Stimulated activated CD8-positive, alpha-beta memory T cell treated with anti-CD3 and anti-CD28 coated beads, Interleukin-4, amount 100 ng/mL, for 1 hour (primary cell): ENCODE results near the gene ZNF670.

Experiments used
- DNase-seq, 2 donors: peaks; one replicate each; pipeline ENCODE4 v3.0.0-alpha.2; 2020; ENCODE audit warnings: low read depth in 2 of 2, low spot score in 1 of 2

The ZNF670 gene

DNA sequence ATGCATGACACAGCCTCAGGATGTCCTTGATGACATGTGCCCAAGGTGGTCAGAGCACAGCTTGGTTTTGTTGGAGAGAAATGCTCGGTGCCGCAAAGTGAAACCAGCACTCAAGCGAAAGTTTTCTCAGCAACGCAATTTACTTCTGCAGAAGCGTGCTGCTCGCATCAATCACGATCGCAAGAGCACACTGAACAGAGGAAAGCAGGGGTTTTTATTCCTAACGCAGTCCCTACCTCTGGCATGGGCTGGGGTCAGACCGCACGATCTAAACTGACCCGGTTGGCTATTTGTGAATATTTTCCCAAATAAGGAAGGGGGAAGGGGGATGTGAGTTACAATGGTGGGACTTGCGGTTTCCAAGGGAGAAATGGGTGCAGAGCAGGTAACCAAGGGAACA lies 26.4 kb upstream of the ZNF670 start:
- DNase-seq = no peak

DNA sequence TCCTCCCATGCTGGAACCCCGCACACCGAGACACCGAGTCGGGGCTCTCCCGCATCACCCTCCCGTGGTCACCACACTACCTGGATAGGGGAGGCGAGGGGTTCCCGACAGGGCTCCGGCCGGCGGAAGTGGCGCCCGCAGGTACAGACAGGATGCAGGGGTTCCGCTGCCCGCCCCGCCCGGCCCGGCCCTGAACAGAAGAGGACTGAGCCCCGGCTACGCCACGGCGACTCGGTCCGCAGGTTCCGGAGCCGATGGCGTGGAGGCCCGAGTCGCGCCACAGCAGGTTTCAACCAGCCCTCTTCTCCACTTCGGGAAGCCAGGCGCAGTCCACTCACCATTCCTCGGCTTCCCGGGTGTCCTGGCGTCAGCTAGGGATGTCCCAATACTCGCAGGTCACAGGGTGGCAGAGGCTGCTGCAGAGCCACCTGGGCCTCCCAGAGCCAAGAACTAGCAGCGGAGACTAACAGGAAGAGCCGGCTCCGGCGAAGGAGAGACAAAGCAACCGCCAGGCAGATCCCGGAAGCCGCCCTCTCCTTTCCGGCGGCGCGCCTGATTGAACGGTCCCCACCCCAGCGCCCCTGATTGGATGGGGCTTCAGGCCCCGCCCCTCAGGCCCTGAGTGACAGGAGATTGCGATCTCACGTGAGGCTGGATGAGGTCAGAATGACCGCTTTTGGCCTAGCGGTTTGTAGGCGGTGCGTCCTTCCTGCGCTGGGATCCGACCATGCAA lies 25.4 kb upstream of the ZNF670 start, which contains the start of gene ZNF669:
ZNF669 (minus strand) TSS at position 498 of the 733 bp plus-strand sequence; CDS start at position 341, 157 bp downstream.
- peak; percentile 69 to 79 for DNase-seq

DNA sequence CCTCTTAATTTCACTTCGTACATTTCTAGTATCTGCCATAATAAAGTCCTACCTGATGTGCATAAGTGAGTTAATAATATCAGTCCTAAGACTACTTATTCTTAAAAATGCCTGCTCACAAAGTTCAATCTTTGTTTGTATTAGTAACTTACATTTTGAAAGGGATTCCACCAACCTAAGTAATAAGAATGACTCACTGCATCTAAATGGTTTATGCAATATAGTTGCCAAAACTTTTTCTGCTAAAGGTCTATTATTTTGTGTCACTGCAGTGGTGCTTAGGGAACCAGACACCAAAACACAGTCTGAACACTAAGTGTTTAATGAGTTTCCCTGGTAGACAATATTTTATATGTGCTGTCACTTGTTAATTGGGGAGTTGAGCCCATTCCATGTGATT lies 23.8 kb upstream of the ZNF670 start:
- DNase-seq = no peak

DNA sequence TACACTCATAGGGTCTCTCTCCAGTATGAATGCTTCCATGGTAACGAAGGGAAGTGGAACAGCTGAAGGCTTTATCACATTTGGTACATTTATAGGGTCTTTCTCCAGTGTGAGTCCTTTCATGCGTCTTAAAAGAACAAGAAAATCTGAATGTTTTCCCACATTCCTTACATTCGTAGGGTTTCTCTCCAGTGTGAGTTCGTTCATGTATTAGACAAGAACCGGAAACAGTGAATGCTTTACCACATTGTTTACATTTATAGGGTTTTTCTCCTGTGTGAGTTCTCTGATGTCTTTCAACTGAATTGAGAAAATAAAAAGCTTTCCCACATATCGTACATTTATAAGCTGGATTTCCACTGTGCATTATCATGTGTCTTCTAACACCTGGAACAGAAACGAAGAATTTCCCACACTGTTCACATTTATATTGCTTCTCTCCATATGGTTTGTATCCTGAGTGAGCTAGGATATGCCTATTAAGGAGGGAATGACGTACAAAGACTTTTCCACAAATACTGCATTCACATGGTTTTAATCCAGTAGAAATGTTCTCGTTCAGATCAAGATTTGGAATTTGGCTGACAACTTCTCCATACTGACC lies 22.2 kb upstream of the ZNF670 start:
- DNase-seq = no peak

DNA sequence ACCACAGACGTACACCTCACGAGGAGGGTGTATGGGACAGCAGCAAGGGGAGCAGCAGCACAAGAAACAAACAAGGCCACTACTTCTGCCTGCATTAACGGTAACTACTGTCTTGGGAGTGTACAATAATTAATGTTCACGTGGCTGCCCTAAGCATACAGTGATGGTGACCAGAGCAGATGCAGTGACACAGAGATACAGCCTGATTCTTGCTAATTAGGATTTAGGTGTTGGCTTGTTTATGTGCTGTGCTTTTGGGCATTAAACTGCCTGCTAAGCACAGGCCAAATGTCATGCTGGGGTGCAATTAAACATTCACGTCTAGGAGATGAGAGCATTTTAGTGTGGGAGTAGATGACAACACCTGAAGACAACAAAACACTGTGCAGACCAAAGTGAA lies 18.3 kb upstream of the ZNF670 start:
- DNase-seq = no peak

DNA sequence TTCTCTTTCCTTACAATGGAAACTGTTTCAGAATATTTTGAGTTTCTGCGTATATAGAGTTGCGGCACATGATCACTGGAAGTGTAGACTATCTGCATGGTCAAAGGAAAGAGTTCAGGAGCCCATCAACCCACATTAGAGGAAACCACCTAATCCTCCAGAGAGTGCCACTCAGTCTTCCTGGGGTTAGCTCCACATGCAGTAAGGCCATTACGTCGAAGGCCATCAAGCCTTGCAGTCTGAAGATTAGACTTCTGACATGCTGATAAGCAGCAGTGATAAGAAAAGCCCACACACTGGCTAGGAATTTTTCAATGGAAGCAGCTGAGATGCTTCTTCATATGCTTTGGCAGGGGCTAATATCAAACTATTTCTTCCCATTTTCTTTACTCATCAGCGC lies 17.9 kb upstream of the ZNF670 start:
- DNase-seq = no peak

DNA sequence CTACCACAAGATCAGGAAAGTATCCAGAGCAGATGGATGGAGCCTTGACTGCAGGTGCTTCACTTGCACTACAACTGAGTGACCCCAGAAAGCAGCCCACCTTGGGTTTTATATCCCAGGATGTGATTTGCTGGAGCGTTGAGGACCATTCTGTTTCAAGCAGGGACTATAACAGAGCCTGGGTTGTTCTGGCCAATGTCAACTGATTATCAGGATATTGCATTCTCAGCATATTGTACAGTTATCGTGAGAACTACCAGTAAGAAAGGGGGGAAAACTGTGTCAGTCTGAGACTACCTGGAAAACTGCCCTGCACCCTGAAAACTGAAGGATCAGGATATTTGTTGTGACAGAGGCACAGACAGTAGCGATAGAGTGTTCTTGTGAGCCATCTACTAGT lies 17.5 kb upstream of the ZNF670 start:
- DNase-seq = no peak

DNA sequence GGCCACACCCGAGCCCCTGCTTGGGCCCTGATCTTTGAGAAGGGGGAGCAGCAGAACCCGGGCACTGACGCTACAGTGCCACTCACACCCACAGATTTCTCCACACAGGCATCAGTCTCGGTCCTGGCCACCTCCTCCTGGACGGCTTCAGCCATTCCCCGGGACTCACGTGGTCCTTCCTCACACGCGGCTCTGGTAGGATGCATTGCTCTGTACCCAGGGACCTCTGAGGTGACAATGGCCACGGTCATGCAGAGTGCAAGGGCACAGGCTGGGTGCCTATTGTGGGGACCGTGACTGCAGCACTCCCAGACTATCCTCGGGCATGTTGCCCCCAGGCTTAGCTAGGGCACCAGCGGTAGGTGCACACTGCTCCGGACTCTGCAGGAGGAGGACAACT lies 11.8 kb upstream of the ZNF670 start:
- no peak for DNase-seq

DNA sequence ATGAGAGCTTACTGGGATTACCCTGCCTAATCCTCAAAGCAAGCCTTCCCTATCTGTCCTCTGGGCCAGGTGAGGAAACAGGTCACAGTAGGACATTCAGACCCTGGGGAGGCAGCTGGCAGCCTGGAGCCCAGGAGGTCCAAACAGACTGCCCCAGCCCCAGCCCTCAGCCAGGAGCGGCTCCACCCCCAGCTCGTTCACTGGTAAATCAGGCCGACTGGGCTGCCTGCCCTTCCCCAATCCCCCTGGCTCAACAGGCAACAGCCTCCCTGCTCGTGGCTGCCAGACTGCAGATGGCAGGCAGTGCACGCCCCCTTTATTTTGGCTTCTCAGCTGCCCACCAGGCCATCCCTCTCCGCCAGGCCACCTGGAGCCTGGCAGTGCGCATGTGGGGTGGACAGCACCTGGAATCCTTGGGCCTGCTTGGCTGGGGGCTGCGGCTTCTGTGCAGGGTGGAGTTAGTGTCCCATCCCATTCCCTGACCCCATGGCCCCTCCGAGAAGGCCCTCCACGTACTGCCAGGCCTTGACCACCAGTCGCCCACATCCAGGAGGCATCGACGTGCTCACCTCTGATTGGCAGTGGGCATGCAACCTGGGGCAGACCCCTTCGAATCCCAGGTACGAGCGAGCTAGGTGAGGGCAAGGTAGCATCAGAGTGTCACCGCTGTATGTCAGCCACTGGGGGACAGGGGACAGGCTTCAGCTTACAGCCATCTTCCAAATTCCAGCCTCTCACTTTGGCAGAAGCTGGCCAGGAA lies 11.2 kb upstream of the ZNF670 start:
- no peak for DNase-seq

DNA sequence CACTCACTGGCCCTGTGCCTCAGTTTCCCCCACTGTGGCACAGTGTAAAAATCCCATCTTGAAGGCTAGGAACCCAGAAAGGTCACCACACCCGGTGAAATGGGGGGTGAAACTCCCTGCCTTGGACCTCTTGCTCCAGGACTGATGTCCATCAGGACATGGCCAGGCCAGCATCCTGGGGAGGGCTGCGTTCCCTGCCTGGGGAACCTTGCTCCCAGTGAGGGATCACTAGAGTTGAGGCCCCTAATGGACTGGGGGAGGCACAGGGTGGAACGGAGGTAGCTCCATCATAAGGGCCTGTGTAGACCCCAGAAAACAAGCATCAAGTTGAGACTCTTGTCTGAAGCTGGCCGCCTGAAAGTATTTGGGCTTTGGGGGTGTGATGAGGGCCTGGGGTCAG lies 10.4 kb upstream of the ZNF670 start:
- no peak for DNase-seq

DNA sequence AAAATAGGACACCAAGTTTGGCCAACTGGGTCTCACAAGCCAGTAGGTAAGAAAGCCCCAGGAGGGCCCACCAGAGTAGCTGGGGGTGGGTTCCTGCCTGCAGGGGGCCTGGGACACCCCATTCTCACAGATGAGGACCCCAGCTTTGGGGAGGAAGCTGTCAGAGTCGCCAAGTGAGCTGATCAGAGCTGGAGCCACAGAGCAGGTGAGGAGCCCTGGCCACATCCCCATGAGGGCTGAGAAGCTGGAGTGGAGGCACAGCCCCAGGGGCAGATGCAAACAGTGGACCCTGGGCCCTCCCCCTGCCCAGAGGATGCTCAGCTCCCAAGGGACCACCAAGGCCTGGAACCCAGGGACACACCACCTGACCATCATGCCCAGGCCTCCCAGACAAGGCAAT lies 8.6 kb upstream of the ZNF670 start:
- DNase-seq = no peak

DNA sequence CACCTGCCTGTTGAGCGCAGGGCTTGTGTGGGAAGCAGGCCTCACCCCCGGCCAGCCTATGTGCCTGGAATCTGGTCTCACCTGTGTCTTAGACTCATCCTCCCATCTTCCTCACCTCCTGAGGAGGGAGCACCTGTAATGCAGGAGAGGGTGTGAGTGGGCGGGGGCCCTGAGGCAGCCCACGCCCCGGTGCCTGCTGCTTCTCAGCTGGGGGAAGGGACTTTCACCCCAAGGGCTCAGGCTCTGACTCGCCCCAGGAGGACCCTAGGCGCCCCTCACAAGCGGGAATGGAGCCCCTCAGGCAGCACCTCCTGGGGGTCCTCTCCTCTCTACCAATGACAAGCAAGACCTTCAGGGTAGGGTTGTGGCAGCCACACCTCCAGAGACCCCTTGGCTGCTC lies 6.7 kb upstream of the ZNF670 start:
- DNase-seq = no peak

DNA sequence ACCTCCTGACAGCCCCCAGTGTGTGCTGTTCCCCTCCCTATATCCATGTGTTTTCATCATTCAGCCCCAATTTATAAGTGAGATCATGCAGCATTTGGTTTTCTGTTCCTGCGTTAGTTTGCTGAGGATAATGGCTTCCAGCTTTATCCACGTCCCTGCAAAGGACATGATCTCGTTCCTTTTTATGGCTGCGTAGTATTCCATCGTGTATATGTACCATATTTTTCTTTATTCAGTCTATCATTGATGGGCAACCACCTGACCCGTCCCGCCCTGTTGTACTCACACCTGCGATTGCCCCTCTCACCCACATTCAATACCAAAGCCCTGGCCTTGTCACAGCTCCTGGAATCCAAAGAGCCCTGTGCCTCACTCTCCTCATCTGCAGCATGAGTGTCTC lies 6.2 kb upstream of the ZNF670 start:
- DNase-seq = no peak

DNA sequence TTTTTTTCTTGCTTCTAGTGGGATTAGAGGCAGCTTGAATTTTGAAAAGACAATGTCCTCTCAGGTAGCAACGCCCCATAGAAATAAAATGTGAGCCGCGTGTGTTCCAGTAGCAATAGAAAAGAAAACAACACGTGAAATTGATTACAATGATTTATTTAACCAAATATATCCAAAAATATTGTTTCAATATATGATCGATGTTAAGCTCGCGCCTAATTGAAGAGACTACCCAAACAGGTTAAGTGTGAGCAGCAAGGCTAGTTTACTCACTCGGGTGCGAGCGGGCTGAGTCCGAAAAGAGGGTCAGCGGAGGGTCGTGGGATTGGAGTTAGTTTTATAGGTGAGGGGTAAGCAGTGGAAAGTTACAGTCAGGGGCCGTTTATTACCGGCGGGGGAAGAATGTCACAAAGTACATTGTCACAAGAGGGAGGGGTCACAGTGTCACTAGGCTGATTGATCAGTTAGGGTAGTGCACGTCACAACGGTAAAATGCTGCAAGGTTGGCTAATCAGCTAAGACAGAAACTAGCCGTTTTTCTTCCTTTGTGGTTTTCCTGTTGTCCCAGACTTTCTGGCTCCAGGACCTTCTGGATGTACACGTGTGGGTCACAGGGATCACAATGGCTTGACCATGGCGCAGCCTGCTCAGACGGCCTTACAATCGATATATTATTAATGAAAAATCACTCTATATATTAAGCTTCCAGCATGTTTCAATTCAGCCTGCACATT lies 697 bp upstream of the ZNF670 start:
- DNase-seq = no peak

DNA sequence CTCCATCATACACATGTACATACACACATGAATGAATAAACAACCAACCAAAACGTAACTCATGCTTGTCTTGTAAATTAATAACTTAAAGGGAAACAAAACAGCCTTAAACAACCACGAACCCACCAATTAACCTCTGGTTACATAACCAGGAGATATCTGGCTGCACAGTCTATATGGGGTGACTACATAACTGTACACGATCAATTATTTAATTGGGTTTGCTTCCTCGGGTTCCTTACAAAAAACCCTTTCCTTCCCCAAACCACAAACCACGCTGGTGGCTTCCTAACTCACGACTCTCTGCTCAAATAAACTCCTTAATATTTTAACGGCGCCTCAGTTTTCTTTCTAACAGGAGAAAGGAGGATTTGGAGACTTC lies 744 bp downstream of the ZNF670 start:
- DNase-seq = no peak

DNA sequence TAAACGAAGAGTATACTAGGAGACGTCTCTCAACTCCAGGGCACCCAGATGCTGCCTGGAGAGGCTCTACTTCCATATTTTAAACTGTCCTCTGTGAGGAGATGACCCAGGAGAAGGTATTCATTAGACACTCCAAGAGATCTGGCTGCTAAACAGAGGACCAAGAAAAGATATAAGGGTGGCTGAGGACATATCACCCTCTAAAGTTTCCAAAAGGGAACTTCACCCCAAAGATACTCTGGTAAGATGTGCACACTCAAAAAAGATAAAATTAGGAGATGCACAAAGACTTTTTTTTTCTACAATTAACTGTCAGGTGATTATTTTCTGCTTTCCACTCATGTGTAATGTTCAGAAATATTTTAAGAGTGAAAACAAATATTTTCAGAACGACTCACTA lies 1.4 kb downstream of the ZNF670 start:
- no peak for DNase-seq

DNA sequence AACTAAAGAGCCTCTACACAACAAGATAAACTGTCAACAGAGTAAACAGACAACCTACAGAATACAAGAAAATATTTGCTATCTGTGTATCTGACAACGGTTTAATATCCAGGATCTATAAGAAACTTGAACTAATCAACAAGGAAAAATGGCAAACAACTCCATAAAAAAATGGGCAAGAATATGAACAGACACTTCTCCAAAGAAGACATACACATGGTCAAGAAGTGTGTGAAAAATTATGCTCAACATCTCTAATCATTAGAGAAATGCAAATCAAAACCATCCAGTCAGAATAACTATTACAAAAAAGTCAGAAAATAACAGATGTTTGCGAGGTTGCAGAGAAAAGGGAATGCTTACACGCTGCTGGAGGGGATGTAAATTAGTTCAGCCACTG lies 8.0 kb downstream of the ZNF670 start:
- DNase-seq = no peak

DNA sequence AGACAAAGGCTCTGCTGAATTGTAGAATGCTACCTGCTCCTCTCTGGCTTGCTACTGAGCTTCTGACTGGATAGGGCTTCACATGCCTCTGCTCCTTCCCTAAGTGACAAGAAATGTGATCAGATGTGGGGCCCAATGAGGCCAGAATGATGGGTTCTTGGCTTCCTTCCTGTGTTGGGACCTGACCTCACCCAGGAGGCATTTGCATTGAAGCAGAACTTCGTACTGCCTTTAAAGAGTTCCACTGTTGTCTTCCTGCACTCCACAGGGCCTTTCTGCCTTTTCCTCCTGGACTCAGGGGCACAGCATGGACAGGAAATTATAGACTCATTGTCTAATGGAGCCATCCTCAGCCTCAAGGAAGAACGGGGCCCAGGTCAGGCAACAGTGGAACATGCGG lies 14.3 kb downstream of the ZNF670 start:
- DNase-seq = no peak

DNA sequence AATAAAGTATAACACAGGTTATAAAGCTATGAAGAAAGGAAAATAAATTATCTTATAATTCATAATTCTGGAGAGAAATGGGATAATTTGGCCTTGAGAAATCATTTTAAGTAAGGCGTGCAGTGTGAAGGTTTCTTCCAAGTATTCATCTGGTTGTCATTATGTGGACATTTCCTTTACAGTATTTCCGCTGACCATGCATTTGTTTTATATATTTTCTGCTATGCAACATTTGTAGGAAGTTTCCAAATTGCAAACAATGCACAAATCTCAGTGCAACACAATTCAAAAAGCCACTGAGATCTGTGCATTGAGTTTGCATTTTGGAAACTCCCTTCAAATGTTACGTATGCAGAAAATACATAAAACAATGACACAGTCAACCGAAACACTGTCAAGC lies 17.8 kb downstream of the ZNF670 start:
- no peak for DNase-seq

DNA sequence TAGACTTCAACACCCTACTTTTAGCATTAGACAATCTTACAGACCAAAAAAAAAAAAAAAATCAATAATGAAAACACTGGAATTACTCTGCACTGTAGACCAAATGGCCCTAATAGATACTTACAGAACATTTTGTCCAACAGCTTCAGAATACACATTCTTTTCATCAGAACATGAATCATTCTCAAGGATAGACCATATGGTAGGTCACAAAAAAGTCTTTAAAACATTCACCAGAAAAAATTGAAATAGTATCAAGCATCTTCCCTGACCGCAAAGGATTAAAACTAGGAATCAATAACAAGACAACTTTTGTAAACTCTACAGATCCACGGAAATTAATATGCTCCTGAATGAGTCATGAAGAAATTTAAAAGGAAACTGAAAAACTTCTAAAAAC lies 22.5 kb downstream of the ZNF670 start:
- DNase-seq = no peak

DNA sequence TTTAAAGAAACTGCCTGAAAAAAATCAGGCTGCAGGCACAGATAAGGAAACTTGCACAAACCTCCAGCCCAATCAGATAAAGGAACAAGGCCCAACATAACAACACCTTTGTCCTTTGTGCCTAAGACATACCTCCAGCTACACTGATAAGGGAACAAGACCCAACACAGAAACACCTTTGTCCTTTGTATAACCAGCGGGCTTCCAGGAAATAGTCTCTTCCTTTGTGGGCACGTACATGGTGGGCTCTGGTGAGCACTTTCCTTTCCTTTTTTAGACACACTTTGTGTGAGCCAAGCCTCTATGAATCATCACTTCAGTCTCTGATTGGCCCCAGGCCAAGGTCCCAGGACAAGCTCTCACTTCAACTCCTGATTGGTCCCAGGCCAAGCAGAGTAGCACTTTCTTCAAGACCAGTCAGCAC lies 23.6 kb downstream of the ZNF670 start:
- no peak for DNase-seq

DNA sequence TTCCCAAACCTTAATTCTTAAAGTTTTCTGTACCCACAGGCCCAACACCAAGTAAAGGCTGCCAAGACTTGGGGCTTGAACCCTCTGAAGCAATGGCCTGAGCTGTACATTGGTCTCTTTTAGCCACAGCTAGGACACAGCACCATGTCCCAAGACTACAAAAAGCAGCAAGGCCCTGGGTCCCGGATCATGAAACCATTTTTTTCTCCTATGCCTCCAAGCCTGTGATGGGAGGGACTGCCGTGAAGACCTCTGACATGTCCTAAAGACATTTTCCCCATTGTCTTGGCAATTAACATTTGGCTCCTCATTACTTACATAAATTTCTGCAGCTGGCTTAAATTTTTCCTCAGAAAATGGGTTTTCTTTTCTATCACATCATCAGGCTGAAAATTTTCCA lies 30.9 kb downstream of the ZNF670 start:
- DNase-seq = no peak
